Mesenteric fat pad (tissue), 1 donor: Measurements from ENCODE around the gene TBC1D16. TPM values are rescaled to one million over a fixed set of nuclear protein-coding genes. Genes with fewer than 3 reads are reported as not detected.
"Not testable (repeated sequence)": the region's sequence is repeated elsewhere in the genome, so short reads cannot be mapped to it uniquely, and the experiment has no call there.

Experiments
- DNase-seq: peaks from one replicate; pipeline ENCODE4 v3.0.0-alpha.2; 2020; ENCODE audit warnings: low spot score
- total RNA-seq: library from RNA; stranded (reverse); fragmentation: NEBNext Ultra II Directional; extraction: Animal tissue kit (Norgen Biotek cat#: 25700); gene quantifications from one replicate; pipeline ENCODE4 v1.2.1, GENCODE V29; 2021
- donor health status: DM: yes; HTN: yes; CAD: no.

The TBC1D16 gene
- total RNA-seq, 1 donor from 2014 or later, result 111 TPM

GRCh38 chr17:80005360-80006338, 30.0 kb downstream of the TBC1D16 start:
- DNase-seq, result no peak

GRCh38 chr17:80003969-80004368, 31.7 kb downstream of the TBC1D16 start:
- no peak for DNase-seq

GRCh38 chr17:80002690-80003490, 32.8 kb downstream of the TBC1D16 start:
- DNase-seq, result no peak

GRCh38 chr17:80002070-80002641, 33.5 kb downstream of the TBC1D16 start:
- no peak for DNase-seq

- DNase-seq, result no peak
Measured at GRCh38 chr17:80000981-80001775, 34.5 kb downstream of the TBC1D16 start.

GRCh38 chr17:80000136-80000535, 35.5 kb downstream of the TBC1D16 start:
- no peak for DNase-seq

- DNase-seq, result no peak
Measured at GRCh38 chr17:79997011-79997660, 38.5 kb downstream of the TBC1D16 start.

- DNase-seq, result no peak
Measured at GRCh38 chr17:79996291-79996690, 39.4 kb downstream of the TBC1D16 start.

GRCh38 chr17:79995696-79996095, 40.0 kb downstream of the TBC1D16 start:
- no peak for DNase-seq

GRCh38 chr17:79994602-79995001, 41.1 kb downstream of the TBC1D16 start:
- no peak for DNase-seq

GRCh38 chr17:79994228-79994569, 41.5 kb downstream of the TBC1D16 start:
- not testable (repeated sequence) for DNase-seq

- DNase-seq, result no peak
Measured at GRCh38 chr17:79993390-79994227, 42.1 kb downstream of the TBC1D16 start.

GRCh38 chr17:79992649-79993389, 42.9 kb downstream of the TBC1D16 start:
- DNase-seq, result no peak

- no peak for DNase-seq
Measured at GRCh38 chr17:79991924-79992648, 43.6 kb downstream of the TBC1D16 start.

- no peak for DNase-seq
Measured at GRCh38 chr17:79991140-79991923, 44.3 kb downstream of the TBC1D16 start.

- no peak for DNase-seq
Measured at GRCh38 chr17:79990704-79991103, 45.0 kb downstream of the TBC1D16 start.

GRCh38 chr17:79990051-79990592, 45.5 kb downstream of the TBC1D16 start:
- no peak for DNase-seq
